OCI-LY3 (cell line): Measurements from ENCODE around the gene HINT1.

ENCODE experiments used
- H2AFZ ChIP-seq: fragments of 200-600, 300-600 bp; shearing (Covaris generic); 2 replicates; pipeline ENCODE4 v1.6.0; 2014; ENCODE audit warnings: antibody characterized with exemption, low read depth, low read length
- H3K27ac ChIP-seq: fragments of 200-600, 300-600 bp; sonication (generic); 2 replicates; pipeline ENCODE4 v1.5.1; 2014; ENCODE audit warnings: mild to moderate bottlenecking, low read length, moderate library complexity, mixed read lengths
- H3K27me3 ChIP-seq: fragments of 200-600, 300-600 bp; sonication (generic); 2 replicates; pipeline ENCODE4 v1.6.1; 2014; ENCODE audit warnings: low read depth, low read length, mixed read lengths
- H3K36me3 ChIP-seq: fragments of 200-600, 300-600 bp; sonication (generic); replicated peaks from 2 replicates; pipeline ENCODE3; 2014; ENCODE audit warnings: low read depth, low read length, mixed read lengths
- H3K4me1 ChIP-seq: fragments of 300-600, 200-600 bp; sonication (generic); 2 replicates; pipeline ENCODE4 v1.6.1; 2014; ENCODE audit warnings: low read length, mixed read lengths
- H3K4me2 ChIP-seq: fragments of 200-600, 300-600 bp; sonication (generic); 2 replicates; pipeline ENCODE4 v1.6.1; 2014; ENCODE audit warnings: low read length, mixed read lengths
- H3K4me3 ChIP-seq: fragments of 300-600, 200-600 bp; sonication (generic); 2 replicates; pipeline ENCODE4 v1.5.1; 2014; ENCODE audit warnings: antibody characterized with exemption, mild to moderate bottlenecking, low read length, moderate library complexity
- H3K79me2 ChIP-seq: fragments of 300-600, 200-600 bp; shearing (Covaris generic); 2 replicates; pipeline ENCODE4 v1.6.1; 2014; ENCODE audit warnings: mild to moderate bottlenecking, low read length, mixed read lengths
- H3K9ac ChIP-seq: fragments of 300-600, 200-600 bp; shearing (Covaris generic); 2 replicates; pipeline ENCODE4 v1.6.0; 2014; ENCODE audit warnings: mild to moderate bottlenecking, low read length, moderate library complexity
- H3K9me3 ChIP-seq: fragments of 200-600, 300-600 bp; shearing (Covaris generic); 2 replicates; pipeline ENCODE4 v1.6.1; 2014; ENCODE audit warnings: low read length, mixed read lengths; ENCODE audit not compliant: insufficient read depth
- H4K20me1 ChIP-seq: fragments of 200-600, 300-600 bp; sonication (generic); 2 replicates; pipeline ENCODE4 v1.6.1; 2016; ENCODE audit warnings: low read length, mixed read lengths; ENCODE audit not compliant: insufficient read depth
- EZH2phosphoT487 ChIP-seq: fragments of 200-600 bp; shearing (Covaris generic); IDR thresholded peaks from 2 replicates; pipeline ENCODE4 v1.6.1; 2018; ENCODE audit warnings: antibody characterized with exemption, mixed run types, low read depth
- TF ChIP-seq, protein P1 (sequence below): fragments of 200-600, 300-600 bp; sonication (generic); IDR thresholded peaks from 2 replicates; pipeline ENCODE4 v1.5.1; 2014; ENCODE audit warnings: antibody characterized with exemption, low read length, low read depth

Gene HINT1

DNA sequence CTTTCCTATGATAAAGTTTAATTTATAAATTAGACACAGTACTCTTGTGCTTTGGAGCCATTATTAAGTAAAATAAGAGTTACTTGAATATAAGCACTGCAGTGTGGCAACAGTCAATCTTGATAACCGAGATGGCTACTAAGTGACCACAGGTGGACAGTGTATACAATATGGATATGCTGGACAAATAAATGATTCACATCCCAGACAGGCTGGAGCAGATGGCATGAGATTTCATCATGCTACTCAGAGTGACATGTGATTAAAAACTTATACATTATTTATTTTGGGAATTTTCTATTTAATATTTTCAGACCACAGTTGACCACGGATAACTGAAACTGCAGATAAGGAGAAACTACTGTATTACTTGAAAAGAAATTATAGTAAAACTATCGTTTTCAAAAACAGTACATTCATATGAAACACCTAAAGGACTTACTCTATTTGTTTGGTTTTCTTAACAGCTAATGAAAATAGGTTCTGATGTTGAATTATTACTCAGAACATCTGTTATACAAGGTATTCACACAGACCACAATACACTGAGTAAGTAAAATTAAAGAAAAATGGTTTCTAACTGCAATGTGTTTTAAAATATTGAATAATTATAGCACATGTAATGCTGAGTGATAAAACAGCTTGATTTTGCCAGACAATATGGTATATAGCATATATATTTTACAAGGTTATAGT lies 21.7 kb upstream of the HINT1 start:
- H3K27me3 ChIP-seq, result no peaks in the 10 kb centered on the region
- TF ChIP-seq, protein P1, sequence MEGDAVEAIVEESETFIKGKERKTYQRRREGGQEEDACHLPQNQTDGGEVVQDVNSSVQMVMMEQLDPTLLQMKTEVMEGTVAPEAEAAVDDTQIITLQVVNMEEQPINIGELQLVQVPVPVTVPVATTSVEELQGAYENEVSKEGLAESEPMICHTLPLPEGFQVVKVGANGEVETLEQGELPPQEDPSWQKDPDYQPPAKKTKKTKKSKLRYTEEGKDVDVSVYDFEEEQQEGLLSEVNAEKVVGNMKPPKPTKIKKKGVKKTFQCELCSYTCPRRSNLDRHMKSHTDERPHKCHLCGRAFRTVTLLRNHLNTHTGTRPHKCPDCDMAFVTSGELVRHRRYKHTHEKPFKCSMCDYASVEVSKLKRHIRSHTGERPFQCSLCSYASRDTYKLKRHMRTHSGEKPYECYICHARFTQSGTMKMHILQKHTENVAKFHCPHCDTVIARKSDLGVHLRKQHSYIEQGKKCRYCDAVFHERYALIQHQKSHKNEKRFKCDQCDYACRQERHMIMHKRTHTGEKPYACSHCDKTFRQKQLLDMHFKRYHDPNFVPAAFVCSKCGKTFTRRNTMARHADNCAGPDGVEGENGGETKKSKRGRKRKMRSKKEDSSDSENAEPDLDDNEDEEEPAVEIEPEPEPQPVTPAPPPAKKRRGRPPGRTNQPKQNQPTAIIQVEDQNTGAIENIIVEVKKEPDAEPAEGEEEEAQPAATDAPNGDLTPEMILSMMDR, result no peak
- TF ChIP-seq EZH2phosphoT487, result no peak
- no peaks in the 10 kb centered on the region for H3K36me3 ChIP-seq
- no peak overlapping the region for H3K27ac ChIP-seq
- H3K4me1 ChIP-seq, result no peaks in the 10 kb centered on the region
- no peaks in the 10 kb centered on the region for H3K9me3 ChIP-seq
- no peak overlapping the region for H2AFZ ChIP-seq
- H3K79me2 ChIP-seq, result no peaks in the 10 kb centered on the region
- H3K4me3 ChIP-seq, result no peak overlapping the region
- H3K9ac ChIP-seq, result no peak overlapping the region
- H3K4me2 ChIP-seq, result no peak overlapping the region
- H4K20me1 ChIP-seq, result no peaks in the 10 kb centered on the region

DNA sequence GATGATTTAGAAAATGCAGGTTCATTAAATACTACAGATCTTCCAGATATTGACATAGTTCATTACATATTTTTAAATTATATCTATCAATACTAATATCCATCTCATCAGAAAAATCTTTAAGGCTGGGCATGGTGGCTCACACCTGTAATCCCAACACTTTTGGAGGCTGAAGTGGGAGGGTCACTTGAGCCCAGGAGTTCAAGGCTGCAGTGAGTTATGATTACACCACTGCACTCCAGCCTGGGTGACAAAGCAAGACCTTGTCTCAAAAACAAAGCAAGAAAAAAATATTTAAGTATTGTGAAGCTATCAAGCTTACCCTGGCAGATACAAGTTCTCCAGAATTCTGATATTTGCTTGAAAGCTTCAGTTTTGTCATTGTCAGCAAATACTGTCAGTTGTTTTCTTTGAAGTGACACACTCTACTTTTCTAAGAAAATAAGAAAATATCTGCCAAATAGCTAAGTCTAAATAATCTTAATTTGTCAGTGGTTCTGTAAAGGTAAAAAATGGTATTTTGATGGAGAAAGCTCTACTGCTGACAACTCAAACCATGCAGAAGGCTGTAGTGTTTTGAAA lies 20.6 kb upstream of the HINT1 start:
- no peak overlapping the region for H2AFZ ChIP-seq
- no peaks in the 10 kb centered on the region for H3K36me3 ChIP-seq
- H3K9ac ChIP-seq, result no peak overlapping the region
- no peaks in the 10 kb centered on the region for H3K4me1 ChIP-seq
- no peak overlapping the region for H3K27ac ChIP-seq
- no peaks in the 10 kb centered on the region for H4K20me1 ChIP-seq
- no peak overlapping the region for H3K4me2 ChIP-seq
- H3K9me3 ChIP-seq, result no peaks in the 10 kb centered on the region
- TF ChIP-seq EZH2phosphoT487, result no peak
- TF ChIP-seq, protein P1, result no peak
- H3K4me3 ChIP-seq, result no peak overlapping the region
- H3K79me2 ChIP-seq, result no peaks in the 10 kb centered on the region
- no peaks in the 10 kb centered on the region for H3K27me3 ChIP-seq

- no peak for TF ChIP-seq EZH2phosphoT487
- TF ChIP-seq, protein P1, result no peak
- Histone ChIP-seq H3K4me1 (no peaks in the 10 kb centered on the region), H2AFZ (no peak overlapping the region), H4K20me1 (no peaks in the 10 kb centered on the region), H3K79me2 (no peaks in the 10 kb centered on the region), H3K27ac (no peak overlapping the region), H3K4me3 (no peak overlapping the region), H3K4me2 (no peak overlapping the region), H3K9ac (no peak overlapping the region), H3K9me3 (no peaks in the 10 kb centered on the region), H3K36me3 (no peaks in the 10 kb centered on the region), H3K27me3 (no peaks in the 10 kb centered on the region)
Measured at GRCh38 chr5:131182839-131183238, 17.8 kb upstream of the HINT1 start.

DNA sequence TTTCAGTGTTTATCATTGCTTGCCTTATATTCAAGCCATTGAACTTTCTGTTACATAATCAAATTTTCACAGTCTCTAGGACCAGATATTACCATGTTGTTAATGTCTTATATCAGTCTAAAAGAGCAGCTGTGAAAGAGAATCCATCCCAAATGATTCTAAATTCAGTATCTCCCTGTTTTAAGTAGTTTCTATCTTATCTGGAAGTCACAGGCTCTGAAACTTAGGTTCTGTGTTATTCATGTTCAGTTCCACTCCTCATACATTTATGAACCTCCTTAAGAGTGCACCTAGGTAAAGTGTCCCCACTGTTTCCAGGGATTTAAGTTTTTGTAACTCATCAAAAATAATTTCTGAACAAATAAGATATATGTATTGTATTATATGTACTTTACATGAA lies 15.4 kb upstream of the HINT1 start:
- Histone ChIP-seq H3K27ac (no peak overlapping the region), H2AFZ (no peak overlapping the region), H3K27me3 (no peaks in the 10 kb centered on the region), H3K36me3 (no peaks in the 10 kb centered on the region), H3K4me2 (no peak overlapping the region), H3K9ac (no peak overlapping the region), H3K4me3 (no peak overlapping the region), H4K20me1 (no peaks in the 10 kb centered on the region), H3K9me3 (no peaks in the 10 kb centered on the region), H3K79me2 (peaks cover 5% of the 10 kb centered on the region; the same call in 1 of the 2 replicates), H3K4me1 (no peaks in the 10 kb centered on the region)
- no peak for TF ChIP-seq EZH2phosphoT487
- TF ChIP-seq, protein P1, result no peak
